NCI-H146 treated with DMSO at 0.1 percent for 48 hours (cell line): ENCODE results near the gene HMCES.

Experiments
- DNase-seq: peaks from one replicate; lab custom pipeline; 2025; ENCODE audit not compliant: unreplicated experiment; lab: John Stamatoyannopoulos, UW

The HMCES gene

DNA sequence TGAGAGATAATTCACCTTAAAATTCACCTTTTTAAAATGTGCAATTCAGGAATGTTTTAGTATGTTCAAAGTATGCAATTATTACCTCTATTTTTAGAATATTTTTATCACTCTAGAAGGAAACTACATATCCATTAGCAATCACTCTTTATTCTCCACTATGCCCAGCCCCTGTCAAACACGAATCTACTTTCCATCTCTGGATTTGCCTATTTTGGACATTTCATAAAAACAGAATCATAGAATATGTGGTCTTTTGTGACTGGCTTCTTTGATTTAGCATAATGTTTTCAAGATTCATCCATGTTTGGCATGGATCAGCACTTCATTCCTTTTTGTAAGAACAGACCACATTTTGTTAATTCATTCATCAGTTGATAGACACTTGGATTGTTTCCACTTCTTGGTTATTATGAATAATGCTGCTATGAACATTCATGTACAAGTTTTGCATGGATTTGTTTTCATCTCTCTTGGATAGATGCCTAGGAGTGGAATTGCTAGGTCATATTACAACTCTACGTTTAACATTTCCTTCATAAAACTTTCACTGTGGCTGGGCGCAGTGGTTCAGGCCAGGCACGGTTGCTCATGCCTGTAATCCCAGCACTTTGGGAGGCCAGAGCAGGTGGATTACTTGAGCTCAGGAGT lies 12.7 kb downstream of the HMCES start:
- no peak for DNase-seq

DNA sequence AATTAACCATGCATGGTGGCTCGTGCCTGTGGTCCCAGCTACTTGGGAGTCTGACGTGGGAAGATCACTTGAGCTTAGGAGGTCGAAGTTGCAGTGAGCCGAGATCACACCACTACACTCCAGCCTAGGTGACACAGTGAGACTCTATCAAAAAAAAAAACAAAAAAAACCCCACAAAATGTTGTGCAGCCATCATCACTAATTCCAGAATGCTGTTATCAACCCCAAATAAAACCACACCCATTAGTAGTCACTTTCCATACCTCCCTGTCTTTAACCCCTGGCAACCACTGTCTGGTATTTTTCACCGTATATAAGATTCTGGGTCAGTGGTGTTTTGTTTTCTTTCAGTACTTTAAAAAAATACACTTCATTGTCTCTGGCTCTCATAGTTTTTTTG lies 16.6 kb downstream of the HMCES start:
- no peak for DNase-seq

DNA sequence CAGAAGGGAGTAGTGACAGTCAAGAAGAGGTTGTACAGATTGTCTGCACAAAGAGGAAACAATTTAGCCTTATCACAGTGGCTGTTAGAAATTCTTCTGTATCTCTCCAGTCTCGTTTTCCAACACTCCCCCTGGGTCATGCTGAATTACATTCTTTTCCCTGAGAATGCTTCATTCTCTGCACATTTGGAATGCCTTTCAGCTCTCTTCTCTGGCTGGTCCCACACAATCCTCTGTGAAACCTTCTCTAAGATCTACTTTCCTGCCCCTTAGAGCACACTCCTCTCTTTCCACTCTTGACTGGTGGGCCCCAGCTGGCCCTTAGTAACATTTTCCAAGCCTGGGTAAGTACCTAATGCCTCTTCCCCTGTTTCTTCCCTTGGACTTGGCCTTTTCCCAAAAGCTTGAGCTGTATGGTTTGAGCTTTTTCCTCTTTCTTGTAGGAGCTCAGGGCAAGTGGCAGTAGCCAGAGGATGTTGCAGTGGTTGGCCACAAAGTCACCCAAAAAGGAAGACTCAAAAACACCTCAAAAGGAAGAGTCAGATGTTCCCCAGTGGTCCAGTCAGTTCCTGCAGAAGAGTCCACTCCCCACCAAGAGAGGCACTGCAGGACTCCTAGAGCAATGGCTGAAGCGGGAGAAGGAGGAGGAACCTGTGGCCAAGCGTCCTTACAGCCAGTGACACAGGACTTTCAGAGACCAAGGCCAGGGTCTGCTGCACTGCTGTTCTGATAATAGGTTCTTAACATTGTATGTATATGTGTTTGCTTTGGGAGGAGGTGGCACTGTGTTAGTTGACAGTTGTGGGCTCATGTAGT lies 25.7 kb downstream of the HMCES start:
- no peak for DNase-seq

DNA sequence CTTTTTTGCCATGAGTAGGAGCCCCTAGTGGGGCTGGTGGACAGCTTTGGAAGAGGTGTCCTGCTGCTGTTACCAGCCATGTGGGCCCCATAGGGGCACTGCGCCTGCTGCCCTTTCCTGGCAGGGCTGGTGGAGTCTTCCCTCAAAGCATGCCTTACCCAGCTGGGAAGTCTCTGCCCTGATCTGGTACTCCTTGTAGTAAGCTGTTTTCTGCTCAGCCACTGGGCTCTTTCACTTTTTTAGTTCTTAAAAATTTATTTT lies 26.2 kb downstream of the HMCES start:
- no peak for DNase-seq

DNA sequence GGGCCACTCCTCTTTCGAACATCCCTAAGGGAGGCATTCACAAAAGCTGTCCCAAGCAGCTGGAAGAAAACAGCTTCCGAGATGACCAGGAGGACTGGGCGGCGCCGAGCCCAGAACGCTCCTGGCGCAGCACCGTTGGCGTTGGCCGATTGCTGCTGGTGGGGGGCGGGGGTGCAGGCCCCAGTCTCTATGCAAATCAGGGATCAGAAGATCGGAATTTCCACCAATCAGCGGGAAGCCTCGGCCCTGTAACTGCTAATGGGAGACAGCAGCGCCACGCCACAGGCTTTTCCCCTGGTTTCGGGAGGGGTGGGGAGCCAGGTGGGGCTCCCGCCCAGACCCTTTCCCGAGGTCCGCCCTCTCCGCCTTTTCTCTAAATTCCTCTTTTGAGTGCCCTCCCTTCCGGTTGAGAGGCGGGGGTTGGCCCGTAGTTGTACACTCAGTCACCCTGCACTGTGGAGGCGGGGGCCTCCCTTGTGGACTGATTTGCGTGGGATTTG lies 27.0 kb downstream of the HMCES start:
- peak; percentile 36 for DNase-seq

DNA sequence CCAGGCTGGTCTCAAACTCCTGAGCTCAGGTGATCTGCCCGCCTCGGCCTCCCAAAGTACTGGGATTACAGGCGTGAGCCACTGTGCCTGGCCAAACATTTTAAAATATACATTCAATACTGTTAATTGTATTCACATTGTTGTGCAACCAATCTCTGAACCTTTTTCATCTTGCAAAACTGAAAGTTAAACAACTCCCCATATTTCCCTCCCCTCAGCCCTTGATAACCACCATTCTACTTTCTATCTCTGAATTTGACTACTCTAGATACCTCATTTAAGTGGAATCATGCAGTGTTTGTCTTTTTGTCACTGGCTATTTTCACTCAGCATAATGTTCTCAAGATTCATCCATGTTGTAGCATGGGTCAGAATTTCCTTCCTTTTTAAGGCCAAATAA lies 30.0 kb downstream of the HMCES start:
- no peak for DNase-seq

DNA sequence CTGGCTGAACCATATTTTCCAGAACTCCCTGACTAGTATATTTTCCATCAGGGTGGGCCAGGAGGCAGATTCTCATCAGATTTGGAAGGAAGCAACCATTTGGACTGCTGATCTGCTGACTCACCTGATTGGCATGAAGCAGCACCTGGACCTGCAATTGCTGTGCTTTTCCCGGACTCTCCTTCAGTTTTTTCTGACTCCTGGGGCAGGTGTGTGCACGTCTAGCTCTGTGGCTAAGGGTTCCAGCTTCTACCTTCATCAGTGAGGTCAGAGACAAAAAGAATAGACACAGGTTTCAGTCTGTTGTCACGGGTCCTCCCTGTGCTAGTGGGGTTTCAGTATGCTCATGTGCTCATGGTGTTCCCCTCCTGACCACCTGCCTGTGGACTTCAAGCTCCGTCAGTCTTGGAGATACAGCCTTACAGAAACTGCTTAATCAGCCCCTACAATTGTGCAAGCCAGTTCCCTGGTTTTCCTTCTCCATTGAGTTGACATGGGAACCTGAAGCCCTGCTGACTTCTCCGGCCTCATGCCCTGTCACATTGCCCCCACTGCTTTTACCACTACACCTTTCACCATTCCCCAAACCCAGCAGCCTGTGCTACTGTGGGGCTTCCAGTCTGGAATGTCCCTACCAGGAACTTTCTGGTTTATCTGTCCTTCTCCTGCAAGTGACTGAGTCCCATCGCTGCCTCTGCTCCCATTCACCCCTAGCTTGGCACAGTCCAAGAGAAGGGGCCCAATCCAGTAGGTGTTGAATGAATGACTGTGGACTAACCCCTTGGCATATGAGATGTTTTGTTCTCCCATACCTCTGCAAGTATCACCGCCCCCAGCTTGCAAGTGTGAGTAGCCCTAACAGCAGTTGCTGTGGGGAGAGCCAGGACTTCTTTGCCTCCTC lies 31.7 kb downstream of the HMCES start:
- no peak for DNase-seq

DNA sequence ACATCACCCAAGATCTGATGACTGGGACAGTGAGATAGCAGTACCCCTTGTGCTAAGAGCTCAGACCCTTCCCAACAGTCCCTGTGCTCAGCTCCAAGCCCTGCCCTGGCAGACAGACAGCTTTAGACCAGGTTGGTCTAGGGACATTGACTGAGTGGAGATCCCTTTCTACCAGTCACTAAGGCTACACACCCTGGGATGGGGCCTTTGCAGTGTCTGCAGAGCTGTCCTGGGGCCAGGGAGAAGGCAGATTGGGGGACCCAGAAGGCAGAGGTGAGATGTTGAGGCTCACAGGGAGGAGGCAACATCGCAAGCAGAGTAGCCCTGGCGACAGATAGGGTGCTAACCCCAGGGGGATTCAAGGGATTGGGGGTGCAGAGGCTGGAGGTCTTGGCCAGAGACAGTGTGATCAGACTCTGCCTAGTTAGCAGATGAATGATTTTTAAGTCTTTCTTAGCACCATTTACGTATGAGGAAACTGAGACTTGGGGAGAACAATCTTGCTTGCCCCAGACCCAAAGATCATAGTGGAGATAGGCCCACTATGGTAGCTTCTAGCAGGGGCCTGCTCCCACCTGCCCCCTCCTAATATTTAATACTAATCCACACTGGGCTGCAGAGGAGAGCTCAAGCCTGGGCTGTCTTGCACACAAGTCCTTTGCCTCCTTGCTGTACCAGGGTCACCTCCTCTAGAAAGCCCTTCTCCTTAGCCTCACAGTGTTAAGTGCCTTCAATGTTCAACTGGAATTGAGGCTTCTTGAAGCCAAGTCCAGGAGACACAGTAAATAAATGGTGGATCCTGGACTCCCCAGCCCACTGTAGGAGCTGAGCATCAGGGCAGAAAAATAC lies 32.6 kb downstream of the HMCES start:
- DNase-seq: no peak

DNA sequence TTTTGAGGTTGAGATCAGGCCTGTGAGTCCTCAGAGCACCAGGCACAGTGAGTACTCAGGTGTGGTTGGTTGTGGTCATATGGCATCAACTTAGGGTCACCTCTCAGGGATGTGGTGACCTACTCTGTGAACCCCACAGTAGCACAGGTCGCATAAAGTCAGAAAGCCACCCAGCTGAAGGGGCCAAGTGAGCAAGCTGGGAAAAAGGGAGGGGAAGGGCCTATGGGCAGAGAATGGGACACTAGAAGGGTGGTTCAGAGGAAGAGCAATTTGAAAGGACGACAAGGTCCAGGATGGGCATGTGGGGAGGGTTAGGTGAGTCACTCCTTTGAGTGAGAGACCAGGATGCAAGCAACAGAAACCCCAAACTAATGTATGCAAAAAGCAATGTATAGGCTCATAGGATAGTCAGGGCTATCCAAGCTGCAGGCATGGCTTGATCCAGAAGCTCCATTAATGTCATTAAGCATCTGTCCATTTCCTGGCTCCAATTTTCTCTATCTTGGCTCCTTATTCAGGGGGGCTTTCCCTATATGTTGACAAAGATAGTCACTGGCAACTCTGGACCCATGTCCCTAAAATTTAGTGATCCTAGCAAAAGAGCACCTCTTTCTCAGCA lies 33.5 kb downstream of the HMCES start:
- DNase-seq: no peak

DNA sequence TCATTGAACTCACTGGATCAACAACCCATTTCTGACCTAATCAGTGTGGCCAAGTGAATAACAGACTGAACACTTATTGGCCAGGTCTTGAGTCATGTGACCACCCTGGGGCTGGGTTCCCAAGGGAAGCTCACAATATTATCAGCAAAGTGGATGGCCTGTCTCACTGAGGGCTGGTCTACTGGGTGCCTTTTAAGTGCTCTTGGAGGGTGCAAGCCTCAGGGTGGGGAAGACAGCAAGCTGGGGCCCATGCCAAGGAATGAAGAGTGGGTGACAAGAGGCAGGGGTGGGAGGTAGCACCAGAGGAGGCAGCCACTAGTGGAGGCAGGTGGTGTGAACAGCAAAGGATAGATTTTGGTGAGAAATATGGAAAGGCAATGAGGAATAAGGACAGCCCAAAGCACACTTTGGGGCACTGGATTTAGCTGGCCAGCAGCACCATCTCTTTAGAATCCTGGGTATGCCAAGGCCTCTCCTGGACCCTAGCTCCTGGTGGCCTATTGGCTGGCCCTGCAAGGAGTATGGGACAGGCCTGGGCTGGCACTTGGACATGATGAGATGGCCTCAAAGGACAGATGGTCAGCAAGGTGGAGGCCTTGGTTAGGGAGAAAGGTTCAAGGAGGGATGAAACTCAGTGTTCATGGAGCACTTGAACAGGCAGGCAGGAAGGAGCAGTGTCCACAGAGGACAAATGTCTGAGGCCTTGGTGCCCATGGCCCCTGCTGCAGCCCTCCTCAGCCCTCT lies 34.2 kb downstream of the HMCES start:
- DNase-seq: no peak

DNA sequence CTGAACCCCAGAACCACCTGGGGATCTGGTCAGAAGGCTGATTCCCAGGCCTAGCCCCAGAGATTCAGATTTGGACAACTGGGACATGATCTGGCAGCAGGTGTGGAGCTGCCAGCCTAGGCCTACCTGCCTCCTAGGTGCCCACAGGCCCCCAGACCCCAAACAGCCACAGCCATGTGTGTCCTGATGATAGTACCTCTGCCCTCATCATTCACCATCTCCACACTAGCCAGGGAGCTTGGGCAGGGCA lies 34.7 kb downstream of the HMCES start:
- no peak for DNase-seq

DNA sequence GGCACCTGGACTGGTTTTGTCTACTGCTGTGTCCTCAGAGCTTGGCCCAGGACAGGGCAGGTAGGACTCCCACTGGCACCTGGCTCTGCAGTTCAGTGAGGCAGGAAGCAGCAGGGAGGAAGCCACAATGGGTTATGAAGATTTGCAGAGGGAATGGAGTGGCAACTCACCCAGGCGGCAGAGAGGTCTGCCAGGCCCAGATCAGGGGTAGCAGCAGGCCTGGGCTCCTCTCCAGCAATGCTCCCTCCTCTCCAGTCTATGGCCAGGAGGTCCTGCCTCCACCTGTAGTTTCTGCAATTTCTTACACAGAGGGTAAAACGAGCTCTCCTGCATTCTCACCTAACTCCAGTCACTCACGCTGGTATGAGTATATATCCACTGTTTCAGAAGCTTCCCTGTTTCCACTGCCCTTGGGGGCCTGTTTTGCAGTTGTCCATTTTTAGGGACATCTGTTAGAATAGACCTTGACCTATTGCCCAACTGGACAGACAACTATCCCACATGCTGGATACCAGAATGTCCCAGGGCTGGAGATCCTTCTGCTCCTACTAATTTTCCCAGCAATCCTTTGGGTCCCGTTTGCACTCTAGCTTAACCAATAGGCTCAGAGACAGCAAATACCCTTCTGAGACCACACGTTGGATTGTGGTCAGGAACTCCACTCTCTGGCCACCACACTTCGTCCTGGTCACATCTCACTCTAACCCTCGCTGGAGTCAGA lies 35.2 kb downstream of the HMCES start:
- no peak for DNase-seq

DNA sequence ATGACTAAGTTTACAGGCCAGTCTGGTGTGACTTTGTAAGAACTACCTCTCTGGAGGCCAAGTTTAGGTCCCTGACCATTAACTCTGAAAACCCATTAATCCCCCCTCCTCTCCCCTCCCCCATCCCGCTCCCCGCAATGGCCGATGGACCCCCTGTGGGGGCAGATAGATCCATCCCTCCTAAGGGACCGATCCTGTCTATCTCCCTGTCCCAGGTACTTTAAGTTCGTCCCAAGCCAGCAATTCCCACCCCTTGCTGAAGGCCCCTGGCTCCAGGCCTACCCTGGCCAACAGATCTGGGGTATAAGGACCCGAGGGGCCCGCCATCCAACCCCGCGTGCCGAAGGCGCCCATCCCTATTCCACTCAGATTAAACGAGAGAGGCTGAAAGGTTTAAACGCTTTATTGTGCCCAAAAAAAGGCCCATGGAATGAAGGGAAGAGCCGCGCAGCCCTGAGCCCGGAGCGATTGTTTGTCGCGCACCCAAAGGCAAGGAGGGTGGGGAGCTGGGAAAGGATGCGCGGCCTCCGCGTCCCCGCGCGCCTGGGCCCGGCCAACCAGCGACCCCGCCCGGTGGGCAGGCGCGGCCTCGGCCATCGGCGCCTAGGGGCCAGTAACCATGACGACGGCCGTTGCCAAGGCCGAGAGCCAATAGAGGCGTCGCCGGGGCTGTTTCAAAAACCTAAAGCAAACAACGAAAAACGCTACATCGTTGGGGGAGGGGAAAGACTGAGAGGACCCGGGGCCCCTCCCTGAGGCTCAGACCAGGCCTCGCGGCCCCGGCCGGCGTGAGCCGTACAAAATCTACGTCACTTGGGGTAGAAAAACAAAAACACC lies 35.9 kb downstream of the HMCES start:
- DNase-seq: peak; percentile 99

DNA sequence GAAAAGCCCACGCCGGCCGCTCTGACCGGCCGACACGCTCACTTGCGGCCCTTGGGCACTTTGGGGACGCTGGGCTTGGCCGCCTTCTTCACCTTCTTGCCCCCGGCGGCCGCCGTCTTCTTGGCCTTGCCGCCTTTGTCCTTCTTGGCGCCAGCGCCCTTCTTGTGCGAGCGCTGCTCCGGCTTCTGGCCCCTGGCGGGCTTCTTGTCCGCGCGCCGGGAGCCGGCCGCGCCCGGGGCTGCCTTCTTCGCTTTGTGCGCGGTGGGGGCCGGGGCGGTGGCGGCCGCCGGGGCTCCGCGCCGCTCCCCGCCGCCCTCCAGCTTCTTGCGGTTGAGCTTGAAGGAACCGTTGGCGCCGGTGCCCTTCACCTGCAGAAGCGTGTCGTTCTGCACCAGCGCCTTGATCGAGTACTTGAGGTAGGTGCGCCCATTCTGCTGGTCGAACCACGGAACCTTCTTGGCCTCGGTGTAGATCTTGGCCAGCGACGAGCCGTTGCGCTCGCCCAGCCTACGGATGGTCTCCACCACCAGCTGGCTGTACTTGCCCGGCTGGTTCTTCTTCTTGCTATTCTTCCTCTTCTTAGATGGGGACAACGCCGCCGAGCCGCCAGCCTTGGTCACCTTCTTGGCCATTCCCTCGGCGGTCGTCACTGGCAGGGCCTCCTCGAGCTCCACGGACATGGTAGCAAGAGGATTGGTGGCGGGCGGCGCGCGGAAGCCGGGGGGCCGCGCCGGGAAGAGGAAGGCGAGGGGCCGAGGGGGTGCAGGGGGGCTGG lies 36.7 kb downstream of the HMCES start:
- DNase-seq: no peak

DNA sequence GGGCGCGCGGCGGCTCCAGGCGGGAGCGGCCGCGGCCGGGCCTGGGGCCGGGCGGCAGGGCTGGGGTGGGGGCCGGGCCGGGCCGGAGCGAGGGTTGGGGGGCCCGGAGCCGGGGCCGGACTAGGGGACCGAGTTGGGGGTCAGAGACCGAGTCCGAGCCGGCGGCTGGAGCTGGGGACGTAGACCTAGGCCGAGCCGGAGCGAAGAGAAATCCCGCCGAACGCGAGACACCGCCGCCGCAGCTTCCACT lies 37.3 kb downstream of the HMCES start:
- DNase-seq: no peak

DNA sequence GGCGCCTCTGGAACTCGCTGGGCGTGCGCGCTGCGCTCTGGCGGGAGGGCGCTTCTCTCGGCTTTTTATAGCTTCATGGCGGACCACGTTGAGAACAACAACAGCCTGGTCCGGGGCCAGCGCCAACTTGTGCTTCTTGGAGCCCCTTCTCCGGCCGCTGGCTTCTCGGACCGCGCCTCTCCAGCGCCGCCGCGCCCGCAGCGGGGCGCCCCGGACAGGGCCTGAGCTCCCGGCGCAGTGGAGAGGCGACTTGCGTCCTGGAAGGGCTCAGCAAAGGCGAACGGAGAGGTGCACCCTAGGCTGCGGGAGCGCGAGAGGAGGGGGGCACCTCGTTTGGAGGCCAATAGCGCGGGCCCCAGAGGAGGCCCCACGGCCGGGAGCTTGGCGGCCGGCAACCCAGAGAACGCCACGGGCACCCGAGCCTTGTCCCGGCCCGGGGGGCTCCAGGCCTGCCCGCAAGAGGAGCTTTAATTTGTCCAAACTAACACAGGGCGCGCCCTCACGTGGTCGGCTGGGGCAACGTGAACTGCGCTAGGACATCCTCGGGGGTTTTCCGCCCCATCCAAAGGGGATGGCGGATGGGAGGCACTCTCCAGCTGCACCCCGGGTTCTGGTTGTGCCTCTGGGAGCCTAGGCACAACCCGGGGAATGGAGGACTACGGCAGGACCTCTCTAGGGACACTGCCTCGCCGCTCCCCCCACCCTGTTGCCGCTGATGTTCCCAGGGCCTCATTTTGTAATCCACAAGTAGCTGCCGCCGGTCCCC lies 37.8 kb downstream of the HMCES start:
- DNase-seq: peak; percentile 64

DNA sequence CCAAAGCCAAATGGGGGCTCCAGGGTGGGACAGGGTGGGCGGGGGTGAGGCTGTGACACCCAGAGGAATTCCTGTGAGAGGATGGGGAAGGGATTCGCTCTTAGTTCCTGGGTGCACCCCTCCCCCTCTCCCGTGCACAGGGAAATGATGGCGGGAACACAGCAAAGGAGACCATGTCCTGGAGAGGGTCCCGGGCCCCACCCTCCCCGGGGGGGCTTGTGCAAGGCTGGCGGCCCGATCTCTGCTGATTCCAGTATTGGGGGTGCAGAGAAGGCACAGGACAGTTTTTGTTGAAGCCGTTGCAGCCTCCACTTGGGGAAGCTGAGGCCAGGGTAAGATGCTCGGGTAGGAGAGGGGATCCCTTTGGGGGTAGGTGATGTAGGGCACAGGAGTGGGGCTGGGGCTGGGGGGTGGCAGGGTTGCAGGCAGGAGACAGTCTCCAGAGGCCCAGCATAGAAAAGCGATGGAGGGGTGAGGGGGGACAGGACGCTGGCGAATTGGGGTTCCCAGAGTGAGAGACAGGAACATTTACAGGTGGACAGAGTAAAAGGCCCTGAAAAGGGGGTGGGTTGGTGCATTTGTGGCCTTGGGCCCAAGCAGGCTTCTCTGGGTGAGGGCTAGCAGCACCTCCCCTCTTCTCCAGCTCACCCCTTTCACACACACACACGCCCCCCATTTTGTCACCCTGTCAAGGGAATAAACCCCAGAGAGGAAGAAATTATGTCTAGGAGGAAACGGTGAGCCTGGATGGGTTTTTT lies 38.5 kb downstream of the HMCES start:
- no peak for DNase-seq
